Measurements from ENCODE around the gene POU6F2. TPM values are rescaled to one million over a fixed set of nuclear protein-coding genes. Genes with fewer than 3 reads are reported as not detected.

POU6F2 gene
- total and polyA plus RNA-seq, 2 experiments from 2014 or later, result not detected

DNA sequence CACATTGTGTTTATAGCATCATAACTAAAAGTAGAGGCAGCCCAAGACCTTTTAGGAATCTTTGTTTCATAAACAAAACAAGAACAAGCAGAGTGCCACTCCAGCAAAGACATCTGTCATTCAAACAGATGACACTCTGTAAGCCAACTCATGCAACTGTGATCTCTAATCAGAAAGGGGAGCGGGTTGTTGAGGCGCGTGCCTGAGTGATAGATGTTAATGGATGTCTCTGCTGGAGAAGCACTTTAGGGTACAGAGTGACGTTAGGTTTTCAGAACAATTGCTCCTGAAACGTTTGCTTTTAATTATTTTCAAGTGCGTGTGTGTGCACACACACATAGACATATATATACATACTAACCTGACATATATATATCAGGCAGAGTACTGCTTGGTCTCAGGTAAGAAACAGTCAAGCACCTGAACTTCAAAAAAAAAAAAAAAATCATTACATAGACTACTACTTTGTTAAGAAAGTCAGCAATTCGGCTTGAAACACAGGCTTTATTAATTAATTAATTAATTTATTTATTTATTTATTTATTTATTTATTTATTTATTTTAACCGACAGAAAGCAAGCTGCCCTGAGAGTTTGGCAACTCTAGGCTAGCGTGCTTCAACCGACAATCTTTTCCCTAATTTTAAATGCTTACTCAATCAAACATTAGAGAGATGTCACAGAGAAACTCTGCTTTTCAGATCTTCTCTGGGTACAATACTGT, 109.1 kb downstream of the POU6F2 start:
- H3K4me3 ChIP-seq, result no peak overlapping the region
- H3K27me3 ChIP-seq (replicated peaks; ENCODE audit: insufficient read depth), result peaks cover 11% of the 10 kb centered on the region
- H3K4me1 ChIP-seq (ENCODE audit: insufficient read depth), result no peaks in the 10 kb centered on the region
- no peaks in the 10 kb centered on the region for H3K36me3 ChIP-seq (ENCODE audit: low read depth)
- 71 to 73% methylated on average over 10 of the region's 10 CpGs for WGBS, 2 experiments (ENCODE audit: low coverage in 1 of 2, low lambda C conversion rate in 2 of 2, missing lambda C conversion rate in 2 of 2)
- DNase-seq, result no peak
- H3K9me3 ChIP-seq (ENCODE audit: low read depth), result no peaks in the 10 kb centered on the region
- H4K20me1 ChIP-seq (ENCODE audit: insufficient read depth), result no peaks in the 10 kb centered on the region
- in situ Hi-C loops (cut with MboI), result no loop called here
- no peak overlapping the region for H3K9ac ChIP-seq
- no peak overlapping the region for H3K27ac ChIP-seq
- H3K9me2 ChIP-seq (ENCODE audit: insufficient read depth), result no peaks in the 10 kb centered on the region
- H2AFZ ChIP-seq, result no peak overlapping the region
- TF ChIP-seq EZH2phosphoT487 (IDR thresholded peaks at IDR 0.05; ENCODE audit: insufficient read depth, low read depth), result no peak
- TF ChIP-seq EZH2 (IDR thresholded peaks at IDR 0.05; ENCODE audit: insufficient read depth, poor library complexity, severe bottlenecking), result no peak
- no peaks in the 10 kb centered on the region for H3F3A ChIP-seq (ENCODE audit: insufficient read depth)
- no peaks in the 10 kb centered on the region for H3K79me2 ChIP-seq (ENCODE audit: insufficient read depth)
- no peak overlapping the region for H3K4me2 ChIP-seq (ENCODE audit: unreplicated experiment)

DNA sequence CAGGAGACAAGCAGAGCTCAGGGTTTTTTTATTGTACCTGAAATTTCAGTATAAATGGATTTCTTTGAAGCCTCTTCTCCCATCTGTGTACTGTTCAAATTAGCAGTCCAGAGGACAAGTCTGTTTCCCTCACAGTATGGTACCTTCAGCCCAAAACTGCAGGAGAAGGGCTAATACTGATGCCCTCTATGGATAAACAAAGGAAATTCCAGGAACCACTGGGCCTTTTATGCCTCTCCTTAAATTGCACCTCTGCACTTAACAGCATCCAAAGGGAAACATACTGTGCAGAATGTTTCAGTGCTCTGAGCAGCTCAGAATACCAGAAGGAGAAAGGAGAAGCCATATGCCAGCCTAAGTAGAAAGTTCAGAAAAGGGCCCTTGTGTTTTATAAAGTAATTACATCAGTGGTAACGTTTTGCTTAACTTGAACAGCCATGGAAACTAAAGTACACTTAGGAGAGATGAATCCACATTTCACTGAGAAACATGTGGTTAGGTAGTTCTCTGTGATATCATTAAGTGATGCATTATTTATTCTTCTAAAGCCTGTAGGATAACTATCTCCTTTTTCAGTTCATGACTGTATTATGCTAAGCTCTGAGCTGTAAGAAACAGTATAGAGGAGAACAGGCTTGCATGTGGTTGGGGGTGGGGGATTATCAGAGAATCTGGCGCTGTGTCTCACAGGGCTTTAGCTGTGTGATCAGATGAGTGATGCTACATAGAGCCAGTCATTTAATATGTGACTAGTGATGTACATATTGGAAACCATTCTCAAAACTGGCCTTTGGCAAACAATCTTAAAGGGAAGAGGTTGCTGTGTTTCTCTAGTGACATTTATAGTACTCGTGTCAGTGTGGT, 111.3 kb downstream of the POU6F2 start:
- no peak for TF ChIP-seq EZH2 (IDR thresholded peaks at IDR 0.05; ENCODE audit: insufficient read depth, poor library complexity, severe bottlenecking)
- TF ChIP-seq EZH2phosphoT487 (IDR thresholded peaks at IDR 0.05; ENCODE audit: insufficient read depth, low read depth), result no peak
- in situ Hi-C loops (cut with MboI), result no loop called here
- 42 to 45% methylated on average over 3 of the region's 3 CpGs for WGBS, 2 experiments (ENCODE audit: low coverage in 1 of 2, low lambda C conversion rate in 2 of 2, missing lambda C conversion rate in 2 of 2)

GRCh38 chr7:39091145-39091544, 113.4 kb downstream of the POU6F2 start:
- Histone ChIP-seq H3K4me1 (ENCODE audit: insufficient read depth) (no peaks in the 10 kb centered on the region), H3K4me2 (ENCODE audit: unreplicated experiment) (no peak overlapping the region), H3K9me2 (ENCODE audit: insufficient read depth) (no peaks in the 10 kb centered on the region), H3K9me3 (ENCODE audit: low read depth) (no peaks in the 10 kb centered on the region), H3K27ac (no peak overlapping the region), H3F3A (ENCODE audit: insufficient read depth) (no peaks in the 10 kb centered on the region), H3K9ac (no peak overlapping the region), H3K79me2 (ENCODE audit: insufficient read depth) (no peaks in the 10 kb centered on the region), H3K4me3 (no peak overlapping the region), H3K36me3 (ENCODE audit: low read depth) (no peaks in the 10 kb centered on the region), H4K20me1 (ENCODE audit: insufficient read depth) (no peaks in the 10 kb centered on the region), H3K27me3 (replicated peaks; ENCODE audit: insufficient read depth) (peaks cover 7% of the 10 kb centered on the region), H2AFZ (no peak overlapping the region)
- TF ChIP-seq EZH2 (IDR thresholded peaks at IDR 0.05; ENCODE audit: insufficient read depth, poor library complexity, severe bottlenecking) (no peak), EZH2phosphoT487 (IDR thresholded peaks at IDR 0.05; ENCODE audit: insufficient read depth, low read depth) (no peak)
- WGBS, 2 experiments (ENCODE audit: low coverage in 1 of 2, low lambda C conversion rate in 2 of 2, missing lambda C conversion rate in 2 of 2), result 47 to 49% methylated on average over 2 of the region's 2 CpGs
- DNase-seq, result no peak
- in situ Hi-C loops (cut with MboI), result no loop called here

More for the DNA sequence above, 111.3 kb downstream of the POU6F2 start:
- H3K4me3 ChIP-seq, result no peak overlapping the region
- H3K27ac ChIP-seq, result no peak overlapping the region
- no peaks in the 10 kb centered on the region for H3K36me3 ChIP-seq (ENCODE audit: low read depth)
- H3F3A ChIP-seq (ENCODE audit: insufficient read depth), result no peaks in the 10 kb centered on the region
- H2AFZ ChIP-seq, result no peak overlapping the region
- no peaks in the 10 kb centered on the region for H3K9me2 ChIP-seq (ENCODE audit: insufficient read depth)
- no peaks in the 10 kb centered on the region for H3K9me3 ChIP-seq (ENCODE audit: low read depth)
- H4K20me1 ChIP-seq (ENCODE audit: insufficient read depth), result no peaks in the 10 kb centered on the region
- no peaks in the 10 kb centered on the region for H3K4me1 ChIP-seq (ENCODE audit: insufficient read depth)
- H3K4me2 ChIP-seq (ENCODE audit: unreplicated experiment), result no peak overlapping the region
- H3K79me2 ChIP-seq (ENCODE audit: insufficient read depth), result no peaks in the 10 kb centered on the region
- peaks cover 11% of the 10 kb centered on the region for H3K27me3 ChIP-seq (replicated peaks; ENCODE audit: insufficient read depth)
- no peak overlapping the region for H3K9ac ChIP-seq
- DNase-seq, result no peak

GRCh38 chr7:39091774-39092173, 114.1 kb downstream of the POU6F2 start:
- Histone ChIP-seq H2AFZ (no peak overlapping the region), H3K4me2 (ENCODE audit: unreplicated experiment) (no peak overlapping the region), H3K27ac (no peak overlapping the region), H3K4me1 (ENCODE audit: insufficient read depth) (no peaks in the 10 kb centered on the region), H3K36me3 (ENCODE audit: low read depth) (no peaks in the 10 kb centered on the region), H3F3A (ENCODE audit: insufficient read depth) (no peaks in the 10 kb centered on the region), H3K27me3 (replicated peaks; ENCODE audit: insufficient read depth) (peaks cover 4% of the 10 kb centered on the region; the same call in 1 of the 2 replicates), H3K9me2 (ENCODE audit: insufficient read depth) (no peaks in the 10 kb centered on the region), H3K9me3 (ENCODE audit: low read depth) (no peaks in the 10 kb centered on the region), H4K20me1 (ENCODE audit: insufficient read depth) (no peaks in the 10 kb centered on the region), H3K79me2 (ENCODE audit: insufficient read depth) (no peaks in the 10 kb centered on the region), H3K9ac (no peak overlapping the region), H3K4me3 (no peak overlapping the region)
- in situ Hi-C loops (cut with MboI), result no loop called here
- no peak for DNase-seq
- TF ChIP-seq EZH2phosphoT487 (IDR thresholded peaks at IDR 0.05; ENCODE audit: insufficient read depth, low read depth) (no peak), EZH2 (IDR thresholded peaks at IDR 0.05; ENCODE audit: insufficient read depth, poor library complexity, severe bottlenecking) (no peak)
- 55 to 59% methylated on average over 5 of the region's 5 CpGs for WGBS, 2 experiments (ENCODE audit: low coverage in 1 of 2, low lambda C conversion rate in 2 of 2, missing lambda C conversion rate in 2 of 2)
